Fibroblast of the aortic adventitia (primary cell): ENCODE measurements around the gene DOCK3. TPM values are rescaled to one million over a fixed set of nuclear protein-coding genes. Genes with fewer than 3 reads are reported as not detected.

ENCODE experiments used
- DNase-seq: peaks from one replicate; pipeline ENCODE4 v3.0.0-alpha.2; 2010; ENCODE audit warnings: low read depth
- H3K4me3 ChIP-seq: 2 replicates; pipeline ENCODE4 v1.5.1; 2011; ENCODE audit warnings: low read depth, mild to moderate bottlenecking, control low read depth, low read length, moderate library complexity
- total RNA-seq: library from RNA; depleted of rRNA; stranded (reverse); fragments of >200 nt; gene quantifications from 2 replicates; pipeline ENCODE4 v1.2.3, GENCODE V29; 2012; ENCODE audit warnings: low replicate concordance
- TF ChIP-seq, protein P1 (sequence below): IDR thresholded peaks from 2 replicates; pipeline ENCODE4 v1.5.1; 2011; ENCODE audit warnings: mild to moderate bottlenecking, low read length, control low read depth, inconsistent platforms; ENCODE audit not compliant: insufficient read depth

DOCK3 gene
- total RNA-seq, 1 donor, result 0.36 TPM

DNA sequence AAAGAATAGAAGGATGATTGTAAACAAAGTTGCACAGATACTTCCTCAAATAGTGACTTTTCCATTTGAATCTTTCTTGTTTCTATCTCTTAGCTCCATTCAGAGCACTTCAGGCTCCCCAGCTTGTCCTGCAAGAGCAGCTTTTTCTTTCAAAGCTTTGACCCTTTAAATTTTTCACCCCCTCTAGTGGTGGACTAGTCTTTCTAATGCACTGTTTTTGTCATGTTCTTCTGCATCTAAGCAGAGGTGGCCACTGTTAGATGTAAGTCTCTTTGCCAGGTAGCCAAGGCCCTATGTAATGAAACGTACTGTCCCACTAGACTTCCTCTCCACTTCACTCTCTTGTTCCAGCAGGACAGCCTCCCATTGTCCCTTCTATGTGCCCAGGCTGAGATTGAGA is 636.3 kb downstream of the DOCK3 start:
- DNase-seq, result peak; percentile 53
- no peak overlapping the region for H3K4me3 ChIP-seq
- TF ChIP-seq, protein P1, sequence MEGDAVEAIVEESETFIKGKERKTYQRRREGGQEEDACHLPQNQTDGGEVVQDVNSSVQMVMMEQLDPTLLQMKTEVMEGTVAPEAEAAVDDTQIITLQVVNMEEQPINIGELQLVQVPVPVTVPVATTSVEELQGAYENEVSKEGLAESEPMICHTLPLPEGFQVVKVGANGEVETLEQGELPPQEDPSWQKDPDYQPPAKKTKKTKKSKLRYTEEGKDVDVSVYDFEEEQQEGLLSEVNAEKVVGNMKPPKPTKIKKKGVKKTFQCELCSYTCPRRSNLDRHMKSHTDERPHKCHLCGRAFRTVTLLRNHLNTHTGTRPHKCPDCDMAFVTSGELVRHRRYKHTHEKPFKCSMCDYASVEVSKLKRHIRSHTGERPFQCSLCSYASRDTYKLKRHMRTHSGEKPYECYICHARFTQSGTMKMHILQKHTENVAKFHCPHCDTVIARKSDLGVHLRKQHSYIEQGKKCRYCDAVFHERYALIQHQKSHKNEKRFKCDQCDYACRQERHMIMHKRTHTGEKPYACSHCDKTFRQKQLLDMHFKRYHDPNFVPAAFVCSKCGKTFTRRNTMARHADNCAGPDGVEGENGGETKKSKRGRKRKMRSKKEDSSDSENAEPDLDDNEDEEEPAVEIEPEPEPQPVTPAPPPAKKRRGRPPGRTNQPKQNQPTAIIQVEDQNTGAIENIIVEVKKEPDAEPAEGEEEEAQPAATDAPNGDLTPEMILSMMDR, result peak; percentile 59

DNA sequence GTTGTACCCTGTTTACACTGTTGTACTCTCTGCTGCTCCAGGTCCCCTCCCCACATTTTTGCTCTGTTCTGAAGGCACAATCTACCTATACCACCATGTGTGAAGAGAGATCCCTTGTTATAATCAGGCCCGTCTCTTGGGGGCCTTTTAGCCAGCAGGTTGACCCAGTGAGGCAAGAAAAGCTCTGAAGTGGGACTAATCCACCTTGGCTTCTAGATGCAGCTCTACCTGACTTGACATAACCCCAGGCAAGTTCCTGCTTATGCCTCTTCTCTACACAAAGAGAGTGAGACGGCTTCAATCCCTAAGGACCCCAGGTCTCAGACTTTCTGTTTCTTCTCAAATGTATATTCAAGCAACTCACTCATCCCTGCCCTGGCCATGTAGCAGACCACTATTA is 653.5 kb downstream of the DOCK3 start:
- TF ChIP-seq, protein P1, result no peak
- no peak for DNase-seq
- H3K4me3 ChIP-seq, result no peak overlapping the region

DNA sequence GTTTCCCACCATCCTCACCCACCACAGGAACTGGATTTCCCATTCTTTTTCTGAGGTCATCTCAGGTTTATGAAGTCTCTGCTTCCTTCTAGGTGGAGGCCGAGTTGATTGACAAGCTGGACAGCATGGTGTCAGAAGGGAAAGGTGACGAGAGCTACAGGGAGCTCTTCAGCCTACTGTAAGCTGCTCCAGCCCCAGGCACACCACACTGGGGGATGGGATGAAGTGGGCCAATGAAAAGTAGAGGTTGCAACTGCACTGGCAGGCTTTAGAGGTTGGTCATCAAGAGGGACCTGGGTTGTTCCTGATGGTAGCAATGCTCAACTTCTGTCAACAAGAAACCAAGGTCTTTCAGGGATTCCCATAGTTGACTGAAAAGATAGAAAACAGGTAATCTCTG is 655.3 kb downstream of the DOCK3 start:
- H3K4me3 ChIP-seq, result no peak overlapping the region
- DNase-seq, result no peak
- TF ChIP-seq, protein P1, result no peak

DNA sequence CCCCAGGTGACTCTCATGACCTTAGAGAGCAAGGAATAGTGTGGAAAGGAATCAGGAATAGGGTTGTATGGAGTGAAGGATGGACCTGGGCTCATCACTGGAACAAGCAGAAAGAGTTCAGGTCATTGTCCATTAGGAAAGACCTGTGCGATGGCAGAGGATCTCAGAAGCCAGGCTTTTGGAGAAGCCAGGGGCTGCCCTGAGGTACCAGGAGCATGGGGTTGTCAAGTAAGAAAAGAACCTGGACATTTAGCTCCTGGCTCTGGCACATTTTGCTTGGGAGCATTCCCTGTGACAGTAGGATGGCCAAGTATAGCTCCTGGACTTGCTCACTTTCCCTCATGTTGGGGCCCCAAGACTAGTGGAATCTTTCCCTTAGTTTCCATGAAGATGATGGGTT is 657.4 kb downstream of the DOCK3 start:
- no peak for DNase-seq
- TF ChIP-seq, protein P1, result no peak
- H3K4me3 ChIP-seq, result no peak overlapping the region

DNA sequence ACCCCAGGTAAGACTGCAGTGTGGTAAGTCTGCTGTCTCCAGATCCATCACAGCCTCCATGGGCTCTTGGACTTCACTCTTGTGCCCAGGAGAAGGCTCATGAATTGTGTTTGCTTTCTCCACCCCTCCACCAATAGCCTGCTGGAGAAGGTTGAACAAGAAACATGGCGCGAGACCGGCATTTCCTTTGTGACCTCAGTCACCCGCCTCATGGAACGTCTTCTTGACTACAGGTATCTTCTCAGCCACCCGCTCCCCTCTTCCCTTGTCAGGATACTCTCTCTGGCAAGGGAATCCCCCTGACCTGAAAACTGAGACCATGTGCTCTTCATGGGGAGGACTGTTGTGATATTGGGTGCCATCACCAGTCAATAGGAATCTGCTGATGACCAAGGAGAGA is 658.3 kb downstream of the DOCK3 start:
- TF ChIP-seq, protein P1, result no peak
- DNase-seq, result no peak
- no peak overlapping the region for H3K4me3 ChIP-seq

DNA sequence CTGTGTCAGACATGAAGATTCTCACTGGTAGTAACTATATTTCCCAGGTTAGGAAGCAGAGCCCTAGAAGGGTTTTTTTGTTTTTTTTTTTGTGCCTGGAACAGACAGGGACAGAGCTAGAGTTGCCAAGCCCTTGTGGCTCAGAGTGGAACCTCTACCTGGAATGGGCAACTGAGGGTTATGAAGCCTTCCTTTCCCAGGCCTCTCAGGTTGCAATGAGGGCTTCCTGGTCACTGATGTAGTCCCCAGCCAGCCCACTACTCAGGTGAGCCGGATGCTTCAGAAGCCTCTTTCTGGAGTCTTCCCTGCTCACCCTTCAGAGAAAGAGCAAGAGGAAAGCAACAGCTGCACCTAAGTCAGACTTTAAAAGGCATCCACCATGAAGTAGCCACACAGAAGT is 661.5 kb downstream of the DOCK3 start:
- H3K4me3 ChIP-seq, result no peak overlapping the region
- DNase-seq, result no peak
- TF ChIP-seq, protein P1, result no peak

DNA sequence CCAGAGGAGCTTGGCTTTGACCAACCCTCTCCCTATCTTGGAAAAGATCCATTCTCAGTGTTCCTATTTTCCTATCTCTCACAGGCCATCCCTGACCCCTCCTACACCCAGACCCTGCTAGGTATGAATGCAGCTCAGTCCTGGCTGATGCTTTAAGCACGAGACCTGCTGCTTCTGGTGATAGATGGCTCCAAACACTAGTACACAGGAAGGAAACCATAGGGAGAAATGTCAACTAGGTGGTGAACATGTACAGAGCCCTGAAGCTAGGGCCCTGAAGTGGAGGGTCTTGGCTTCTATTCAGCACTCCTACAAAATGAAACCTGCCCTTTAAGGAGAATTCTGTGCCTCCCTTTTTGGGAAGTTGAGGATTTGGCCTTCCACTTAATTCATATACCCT is 662.9 kb downstream of the DOCK3 start:
- no peak for DNase-seq
- no peak overlapping the region for H3K4me3 ChIP-seq
- TF ChIP-seq, protein P1, result no peak
